ENCODE measurements around the gene RBM38.
A peak's percentile ranks its signal among the peaks of the same experiment; 100 is the strongest.

The RBM38 gene

DNA sequence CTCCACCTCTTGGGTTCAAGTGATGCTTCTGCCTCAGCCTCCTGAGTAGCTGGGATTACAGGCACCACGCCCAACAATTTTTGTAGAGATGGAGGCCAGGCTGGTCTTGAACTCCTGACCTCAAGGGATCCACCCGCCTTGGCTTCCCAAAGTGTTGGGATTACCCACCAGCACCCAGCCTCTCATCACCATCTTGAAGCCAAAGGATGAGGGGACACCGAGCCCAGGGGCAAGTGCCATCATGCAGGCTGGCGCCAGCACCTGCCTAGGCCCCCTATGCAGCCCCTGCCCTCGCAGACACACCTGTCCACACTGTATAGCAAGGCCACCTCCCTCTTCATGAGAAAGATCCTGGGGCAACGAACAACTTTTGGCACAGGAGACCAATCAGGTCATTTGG is 5.3 kb upstream of the RBM38 start:
- H3K9me3 ChIP-seq (replicated peaks in 1 of 2; ENCODE audit: control insufficient read depth in 2 of 2, insufficient read depth in 1 of 2, low read depth in 1 of 2, low read length in 2 of 2): no peaks in the 10 kb centered on the region
- no peaks in the 10 kb centered on the region for H3K79me1 ChIP-seq (ENCODE audit: low read depth, low read length)
- H3K18ac ChIP-seq (ENCODE audit: low read length): peak overlapping the region; percentile 27
- no peak overlapping the region for H3K4me3 ChIP-seq (ENCODE audit: low read length in 2 of 2)
- no peak for DNase-seq (ENCODE audit: low spot score)
- no peak overlapping the region for H2BK12ac ChIP-seq (ENCODE audit: low read length)
- no peak overlapping the region for H3K9ac ChIP-seq (ENCODE audit: low read depth, low read length, poor library complexity)
- H3K4me2 ChIP-seq (ENCODE audit: insufficient read depth, low read length, poor library complexity, severe bottlenecking): no peak overlapping the region
- whole genome bisulfite sequencing, 2 donors (ENCODE audit: extremely low coverage in 2 of 2, insufficient read length in 2 of 2, insufficient replicate concordance in 1 of 2): no CpG with 5 or more reads among the region's 6 CpGs
- H3K23ac ChIP-seq (ENCODE audit: low read depth, low read length, poor library complexity): no peak overlapping the region
- no peak overlapping the region for H4K91ac ChIP-seq (ENCODE audit: low read depth, low read length, poor library complexity)
- peaks cover 10% of the 10 kb centered on the region in 2 donors for H3K4me1 ChIP-seq (ENCODE audit: control insufficient read depth in 2 of 2, insufficient read depth in 1 of 2, low read depth in 1 of 2, low read length in 2 of 2)
- no peak overlapping the region for H4K8ac ChIP-seq (ENCODE audit: low read depth, low read length)
- H3K27ac ChIP-seq (replicated peaks; ENCODE audit: low read length): no peak overlapping the region
- no peak overlapping the region for H3K4ac ChIP-seq (ENCODE audit: low read length)
- H3K14ac ChIP-seq (ENCODE audit: low read length): no peak overlapping the region
- no peak overlapping the region for H2AFZ ChIP-seq (ENCODE audit: low read length)
- H2BK120ac ChIP-seq (ENCODE audit: low read depth, low read length): no peak overlapping the region
- H2BK15ac ChIP-seq (ENCODE audit: low read length): no peak overlapping the region
- no peak overlapping the region for H2BK5ac ChIP-seq (ENCODE audit: low read length)
- peaks cover 3% of the 10 kb centered on the region in 2 donors for H3K36me3 ChIP-seq (replicated peaks in 1 of 2; ENCODE audit: control insufficient read depth in 2 of 2, insufficient read depth in 2 of 2, low read length in 2 of 2)
- peaks cover 0 to 16% (median 6%) of the 10 kb centered on the region in 3 experiments for H3K27me3 ChIP-seq (ENCODE audit: control insufficient read depth in 3 of 3, insufficient read depth in 3 of 3, low read depth in 1 of 3, low read length in 3 of 3)
- H2AK5ac ChIP-seq (ENCODE audit: low read depth, low read length): no peak overlapping the region

DNA sequence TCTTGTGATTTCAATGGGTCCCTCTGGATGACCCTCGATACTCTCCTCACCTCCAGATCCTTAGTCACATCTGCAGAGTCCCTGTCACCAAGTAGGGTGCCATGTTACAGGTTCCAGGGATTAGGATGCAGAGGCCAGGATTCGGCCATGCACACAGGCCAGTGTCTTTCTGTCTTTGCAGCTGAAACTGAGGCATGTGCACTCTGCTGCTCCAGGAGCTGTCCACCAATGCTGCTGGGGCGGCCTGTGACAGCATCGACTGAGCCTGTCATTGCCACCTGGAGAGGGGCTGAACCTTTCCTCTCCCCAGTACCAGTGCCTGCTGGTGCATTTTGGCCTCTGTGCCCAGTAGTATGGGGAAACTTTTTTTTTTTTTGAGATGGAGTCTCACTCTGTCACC is 4.4 kb upstream of the RBM38 start:
- no CpG with 5 or more reads among the region's 4 CpGs for WGBS, 2 donors (ENCODE audit: extremely low coverage in 2 of 2, insufficient read length in 2 of 2, insufficient replicate concordance in 1 of 2)
- no peak overlapping the region for H3K4me2 ChIP-seq (ENCODE audit: insufficient read depth, low read length, poor library complexity, severe bottlenecking)
- no peak overlapping the region for H2BK12ac ChIP-seq (ENCODE audit: low read length)
- H3K18ac ChIP-seq (ENCODE audit: low read length): no peak overlapping the region
- H3K9ac ChIP-seq (ENCODE audit: low read depth, low read length, poor library complexity): no peak overlapping the region
- peaks cover 10% of the 10 kb centered on the region in 2 donors for H3K4me1 ChIP-seq (ENCODE audit: control insufficient read depth in 2 of 2, insufficient read depth in 1 of 2, low read depth in 1 of 2, low read length in 2 of 2)
- H3K4me3 ChIP-seq (ENCODE audit: low read length in 2 of 2): no peak overlapping the region
- no peak for DNase-seq (ENCODE audit: low spot score)
- H3K27ac ChIP-seq (replicated peaks; ENCODE audit: low read length): no peak overlapping the region
- no peak overlapping the region for H2BK15ac ChIP-seq (ENCODE audit: low read length)
- no peak overlapping the region for H2AK5ac ChIP-seq (ENCODE audit: low read depth, low read length)
- H3K27me3 ChIP-seq (ENCODE audit: control insufficient read depth in 3 of 3, insufficient read depth in 3 of 3, low read depth in 1 of 3, low read length in 3 of 3): peaks cover 0 to 16% (median 6%) of the 10 kb centered on the region in 3 experiments
- H4K8ac ChIP-seq (ENCODE audit: low read depth, low read length): no peak overlapping the region
- no peak overlapping the region for H4K91ac ChIP-seq (ENCODE audit: low read depth, low read length, poor library complexity)
- no peak overlapping the region for H3K14ac ChIP-seq (ENCODE audit: low read length)
- no peaks in the 10 kb centered on the region for H3K79me1 ChIP-seq (ENCODE audit: low read depth, low read length)
- H2BK120ac ChIP-seq (ENCODE audit: low read depth, low read length): no peak overlapping the region
- H2AFZ ChIP-seq (ENCODE audit: low read length): no peak overlapping the region
- H3K23ac ChIP-seq (ENCODE audit: low read depth, low read length, poor library complexity): peak overlapping the region; percentile 52
- no peak overlapping the region for H3K4ac ChIP-seq (ENCODE audit: low read length)
- no peaks in the 10 kb centered on the region for H3K9me3 ChIP-seq (replicated peaks in 1 of 2; ENCODE audit: control insufficient read depth in 2 of 2, insufficient read depth in 1 of 2, low read depth in 1 of 2, low read length in 2 of 2)
- H3K36me3 ChIP-seq (replicated peaks in 1 of 2; ENCODE audit: control insufficient read depth in 2 of 2, insufficient read depth in 2 of 2, low read length in 2 of 2): peaks cover 3% of the 10 kb centered on the region in 2 donors
- H2BK5ac ChIP-seq (ENCODE audit: low read length): no peak overlapping the region

DNA sequence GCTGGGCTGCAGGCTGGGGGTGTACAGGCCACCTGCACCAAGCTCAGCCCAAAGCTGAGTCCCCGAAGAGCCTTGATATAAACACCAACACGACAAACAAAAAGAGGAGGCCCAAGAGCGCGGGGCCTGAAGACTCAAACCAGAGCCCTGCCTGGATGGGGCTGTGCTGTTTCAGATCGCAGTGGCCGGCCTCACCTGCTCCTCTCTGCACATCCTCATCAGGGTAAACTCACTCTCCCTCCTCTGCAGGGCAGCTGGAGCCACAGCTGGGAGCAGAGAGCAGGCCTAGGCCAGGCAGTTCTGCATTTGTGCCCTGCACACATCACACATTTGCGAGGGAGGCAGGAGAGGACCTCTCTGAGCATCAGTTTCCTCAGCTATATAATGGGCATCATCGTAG is 3.7 kb upstream of the RBM38 start:
- H3K9me3 ChIP-seq (replicated peaks in 1 of 2; ENCODE audit: control insufficient read depth in 2 of 2, insufficient read depth in 1 of 2, low read depth in 1 of 2, low read length in 2 of 2): no peaks in the 10 kb centered on the region
- no peak overlapping the region for H3K27ac ChIP-seq (replicated peaks; ENCODE audit: low read length)
- no peaks in the 10 kb centered on the region for H3K79me1 ChIP-seq (ENCODE audit: low read depth, low read length)
- H3K14ac ChIP-seq (ENCODE audit: low read length): no peak overlapping the region
- no peak overlapping the region for H3K4me2 ChIP-seq (ENCODE audit: insufficient read depth, low read length, poor library complexity, severe bottlenecking)
- H2AK5ac ChIP-seq (ENCODE audit: low read depth, low read length): no peak overlapping the region
- H3K36me3 ChIP-seq (replicated peaks in 1 of 2; ENCODE audit: control insufficient read depth in 2 of 2, insufficient read depth in 2 of 2, low read length in 2 of 2): peaks cover 3% of the 10 kb centered on the region in 2 donors
- no peak overlapping the region for H2BK5ac ChIP-seq (ENCODE audit: low read length)
- H3K4me3 ChIP-seq (ENCODE audit: low read length in 2 of 2): no peak overlapping the region
- H2BK15ac ChIP-seq (ENCODE audit: low read length): no peak overlapping the region
- H3K18ac ChIP-seq (ENCODE audit: low read length): no peak overlapping the region
- no peak overlapping the region for H2BK120ac ChIP-seq (ENCODE audit: low read depth, low read length)
- H4K91ac ChIP-seq (ENCODE audit: low read depth, low read length, poor library complexity): no peak overlapping the region
- H4K8ac ChIP-seq (ENCODE audit: low read depth, low read length): no peak overlapping the region
- no peak overlapping the region for H3K9ac ChIP-seq (ENCODE audit: low read depth, low read length, poor library complexity)
- no peak overlapping the region for H3K4ac ChIP-seq (ENCODE audit: low read length)
- DNase-seq (ENCODE audit: low spot score): no peak
- H3K4me1 ChIP-seq (ENCODE audit: control insufficient read depth in 2 of 2, insufficient read depth in 1 of 2, low read depth in 1 of 2, low read length in 2 of 2): peaks cover 10 to 11% of the 10 kb centered on the region in 2 donors
- no peak overlapping the region for H2BK12ac ChIP-seq (ENCODE audit: low read length)
- H3K27me3 ChIP-seq (ENCODE audit: control insufficient read depth in 3 of 3, insufficient read depth in 3 of 3, low read depth in 1 of 3, low read length in 3 of 3): peaks cover 0 to 16% (median 6%) of the 10 kb centered on the region in 3 experiments
- H2AFZ ChIP-seq (ENCODE audit: low read length): no peak overlapping the region
- H3K23ac ChIP-seq (ENCODE audit: low read depth, low read length, poor library complexity): no peak overlapping the region
- WGBS, 2 donors (ENCODE audit: extremely low coverage in 2 of 2, insufficient read length in 2 of 2, insufficient replicate concordance in 1 of 2): no CpG with 5 or more reads among the region's 8 CpGs

DNA sequence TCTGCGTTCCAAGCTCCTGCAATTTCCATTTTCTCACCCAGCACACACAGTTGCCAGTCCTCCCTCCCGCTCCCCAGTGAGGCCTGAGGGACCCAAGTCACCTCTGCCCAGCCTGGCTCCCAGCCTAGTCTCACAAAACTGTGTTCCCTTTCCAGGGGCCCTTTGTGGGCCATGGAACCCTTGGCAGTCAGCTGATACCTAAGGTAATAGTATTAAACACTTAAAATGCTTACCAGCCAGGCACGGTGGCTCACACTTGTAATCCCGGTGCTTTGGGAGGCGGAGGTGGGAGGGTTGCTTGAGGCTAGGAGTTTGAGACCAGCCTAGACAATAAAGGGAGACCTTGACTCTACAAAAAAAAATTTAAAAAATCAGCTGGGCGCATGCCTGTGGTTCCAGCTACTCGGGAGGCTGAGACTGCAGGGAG is 3.2 kb upstream of the RBM38 start:
- DNase-seq (ENCODE audit: low spot score): no peak
- no peak overlapping the region for H2BK15ac ChIP-seq (ENCODE audit: low read length)
- H2BK120ac ChIP-seq (ENCODE audit: low read depth, low read length): no peak overlapping the region
- no peak overlapping the region for H3K14ac ChIP-seq (ENCODE audit: low read length)
- H2AK5ac ChIP-seq (ENCODE audit: low read depth, low read length): no peak overlapping the region
- H2AFZ ChIP-seq (ENCODE audit: low read length): no peak overlapping the region
- no peak overlapping the region for H3K9ac ChIP-seq (ENCODE audit: low read depth, low read length, poor library complexity)
- H3K36me3 ChIP-seq (replicated peaks in 1 of 2; ENCODE audit: control insufficient read depth in 2 of 2, insufficient read depth in 2 of 2, low read length in 2 of 2): peaks cover 4 to 7% of the 10 kb centered on the region in 2 donors
- H2BK5ac ChIP-seq (ENCODE audit: low read length): no peak overlapping the region
- no peak overlapping the region for H3K4ac ChIP-seq (ENCODE audit: low read length)
- H3K27me3 ChIP-seq (ENCODE audit: control insufficient read depth in 3 of 3, insufficient read depth in 3 of 3, low read depth in 1 of 3, low read length in 3 of 3): peaks cover 0 to 16% (median 6%) of the 10 kb centered on the region in 3 experiments
- peaks cover 13 to 14% of the 10 kb centered on the region in 2 donors for H3K4me1 ChIP-seq (ENCODE audit: control insufficient read depth in 2 of 2, insufficient read depth in 1 of 2, low read depth in 1 of 2, low read length in 2 of 2)
- H3K4me3 ChIP-seq (ENCODE audit: low read length in 2 of 2): no peak overlapping the region
- H3K23ac ChIP-seq (ENCODE audit: low read depth, low read length, poor library complexity): no peak overlapping the region
- H4K91ac ChIP-seq (ENCODE audit: low read depth, low read length, poor library complexity): no peak overlapping the region
- no peak overlapping the region for H2BK12ac ChIP-seq (ENCODE audit: low read length)
- no peak overlapping the region for H3K4me2 ChIP-seq (ENCODE audit: insufficient read depth, low read length, poor library complexity, severe bottlenecking)
- H3K18ac ChIP-seq (ENCODE audit: low read length): no peak overlapping the region
- H3K9me3 ChIP-seq (replicated peaks in 1 of 2; ENCODE audit: control insufficient read depth in 2 of 2, insufficient read depth in 1 of 2, low read depth in 1 of 2, low read length in 2 of 2): no peaks in the 10 kb centered on the region
- no peak overlapping the region for H4K8ac ChIP-seq (ENCODE audit: low read depth, low read length)
- no peak overlapping the region for H3K27ac ChIP-seq (replicated peaks; ENCODE audit: low read length)
- H3K79me1 ChIP-seq (ENCODE audit: low read depth, low read length): no peaks in the 10 kb centered on the region
- no CpG with 5 or more reads among the region's 7 CpGs for WGBS, 2 donors (ENCODE audit: extremely low coverage in 2 of 2, insufficient read length in 2 of 2, insufficient replicate concordance in 1 of 2)

Data from neuronal stem cell (in vitro differentiated cells).